Fibroblast of mammary gland (primary cell): Measurements from ENCODE around the gene MLNR.
A peak's percentile ranks its signal among the peaks of the same experiment; 100 is the strongest.

Experiments
- DNase-seq: peaks from one replicate; pipeline ENCODE4 v3.0.0-alpha.2; 2010; ENCODE audit warnings: low read depth
- H3K4me3 ChIP-seq: 2 replicates; pipeline ENCODE4 v1.5.1; 2011; ENCODE audit warnings: low read depth, mild to moderate bottlenecking, low read length, moderate library complexity; ENCODE audit not compliant: control insufficient read depth
- TF ChIP-seq, protein P1 (sequence below): conservative IDR thresholded peaks from 2 replicates; pipeline ENCODE4 v1.5.1; 2011; ENCODE audit warnings: low read depth, low read length, inconsistent platforms; ENCODE audit not compliant: control insufficient read depth, insufficient read depth

Gene MLNR, protein sequence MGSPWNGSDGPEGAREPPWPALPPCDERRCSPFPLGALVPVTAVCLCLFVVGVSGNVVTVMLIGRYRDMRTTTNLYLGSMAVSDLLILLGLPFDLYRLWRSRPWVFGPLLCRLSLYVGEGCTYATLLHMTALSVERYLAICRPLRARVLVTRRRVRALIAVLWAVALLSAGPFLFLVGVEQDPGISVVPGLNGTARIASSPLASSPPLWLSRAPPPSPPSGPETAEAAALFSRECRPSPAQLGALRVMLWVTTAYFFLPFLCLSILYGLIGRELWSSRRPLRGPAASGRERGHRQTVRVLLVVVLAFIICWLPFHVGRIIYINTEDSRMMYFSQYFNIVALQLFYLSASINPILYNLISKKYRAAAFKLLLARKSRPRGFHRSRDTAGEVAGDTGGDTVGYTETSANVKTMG

DNA sequence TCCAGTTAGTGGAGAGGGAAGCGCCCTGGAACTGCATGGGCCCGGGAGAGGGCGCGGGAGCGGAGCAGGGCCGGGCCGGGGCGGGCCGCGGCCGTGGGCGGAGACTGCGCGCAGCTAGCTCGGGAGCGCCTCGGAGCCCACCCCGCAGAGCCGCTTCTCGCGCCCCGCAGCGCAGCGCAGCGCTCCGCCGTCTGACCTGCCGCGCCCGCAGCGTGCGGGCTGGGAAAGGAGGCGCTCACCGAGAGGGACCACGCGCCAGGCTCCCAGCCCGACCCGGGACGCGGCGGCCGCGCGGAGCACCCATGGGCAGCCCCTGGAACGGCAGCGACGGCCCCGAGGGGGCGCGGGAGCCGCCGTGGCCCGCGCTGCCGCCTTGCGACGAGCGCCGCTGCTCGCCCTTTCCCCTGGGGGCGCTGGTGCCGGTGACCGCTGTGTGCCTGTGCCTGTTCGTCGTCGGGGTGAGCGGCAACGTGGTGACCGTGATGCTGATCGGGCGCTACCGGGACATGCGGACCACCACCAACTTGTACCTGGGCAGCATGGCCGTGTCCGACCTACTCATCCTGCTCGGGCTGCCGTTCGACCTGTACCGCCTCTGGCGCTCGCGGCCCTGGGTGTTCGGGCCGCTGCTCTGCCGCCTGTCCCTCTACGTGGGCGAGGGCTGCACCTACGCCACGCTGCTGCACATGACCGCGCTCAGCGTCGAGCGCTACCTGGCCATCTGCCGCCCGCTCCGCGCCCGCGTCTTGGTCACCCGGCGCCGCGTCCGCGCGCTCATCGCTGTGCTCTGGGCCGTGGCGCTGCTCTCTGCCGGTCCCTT is at the start of gene MLNR:
MLNR (plus strand) TSS at position 303 of the 820 bp plus-strand sequence; CDS start at position 303, 0 bp downstream.
- TF ChIP-seq, protein P1, sequence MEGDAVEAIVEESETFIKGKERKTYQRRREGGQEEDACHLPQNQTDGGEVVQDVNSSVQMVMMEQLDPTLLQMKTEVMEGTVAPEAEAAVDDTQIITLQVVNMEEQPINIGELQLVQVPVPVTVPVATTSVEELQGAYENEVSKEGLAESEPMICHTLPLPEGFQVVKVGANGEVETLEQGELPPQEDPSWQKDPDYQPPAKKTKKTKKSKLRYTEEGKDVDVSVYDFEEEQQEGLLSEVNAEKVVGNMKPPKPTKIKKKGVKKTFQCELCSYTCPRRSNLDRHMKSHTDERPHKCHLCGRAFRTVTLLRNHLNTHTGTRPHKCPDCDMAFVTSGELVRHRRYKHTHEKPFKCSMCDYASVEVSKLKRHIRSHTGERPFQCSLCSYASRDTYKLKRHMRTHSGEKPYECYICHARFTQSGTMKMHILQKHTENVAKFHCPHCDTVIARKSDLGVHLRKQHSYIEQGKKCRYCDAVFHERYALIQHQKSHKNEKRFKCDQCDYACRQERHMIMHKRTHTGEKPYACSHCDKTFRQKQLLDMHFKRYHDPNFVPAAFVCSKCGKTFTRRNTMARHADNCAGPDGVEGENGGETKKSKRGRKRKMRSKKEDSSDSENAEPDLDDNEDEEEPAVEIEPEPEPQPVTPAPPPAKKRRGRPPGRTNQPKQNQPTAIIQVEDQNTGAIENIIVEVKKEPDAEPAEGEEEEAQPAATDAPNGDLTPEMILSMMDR = no peak
- H3K4me3 ChIP-seq = no peak within 1 kb of the TSS
- peak; percentile 33 for DNase-seq

DNA sequence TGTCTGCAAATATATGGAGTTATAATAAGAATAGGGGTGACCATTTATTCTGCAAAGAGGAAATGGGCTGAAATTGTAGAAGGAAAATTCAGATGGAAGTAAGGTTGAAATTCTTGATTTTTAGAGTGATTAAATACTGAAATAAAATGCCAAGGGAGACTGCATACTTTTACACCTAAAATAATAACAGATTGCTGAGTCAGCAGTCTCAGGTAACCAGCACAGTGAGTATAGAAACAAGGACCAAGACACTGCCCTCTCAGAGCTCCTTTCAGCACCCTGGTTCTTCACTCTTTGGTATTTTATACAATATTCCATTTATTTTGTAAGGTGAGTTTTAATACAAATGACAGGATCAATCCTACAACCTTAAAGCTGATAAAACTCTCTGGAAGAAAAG is 48.8 kb upstream of the MLNR start:
- no peak overlapping the region for H3K4me3 ChIP-seq
- TF ChIP-seq, protein P1 = no peak
- no peak for DNase-seq

DNA sequence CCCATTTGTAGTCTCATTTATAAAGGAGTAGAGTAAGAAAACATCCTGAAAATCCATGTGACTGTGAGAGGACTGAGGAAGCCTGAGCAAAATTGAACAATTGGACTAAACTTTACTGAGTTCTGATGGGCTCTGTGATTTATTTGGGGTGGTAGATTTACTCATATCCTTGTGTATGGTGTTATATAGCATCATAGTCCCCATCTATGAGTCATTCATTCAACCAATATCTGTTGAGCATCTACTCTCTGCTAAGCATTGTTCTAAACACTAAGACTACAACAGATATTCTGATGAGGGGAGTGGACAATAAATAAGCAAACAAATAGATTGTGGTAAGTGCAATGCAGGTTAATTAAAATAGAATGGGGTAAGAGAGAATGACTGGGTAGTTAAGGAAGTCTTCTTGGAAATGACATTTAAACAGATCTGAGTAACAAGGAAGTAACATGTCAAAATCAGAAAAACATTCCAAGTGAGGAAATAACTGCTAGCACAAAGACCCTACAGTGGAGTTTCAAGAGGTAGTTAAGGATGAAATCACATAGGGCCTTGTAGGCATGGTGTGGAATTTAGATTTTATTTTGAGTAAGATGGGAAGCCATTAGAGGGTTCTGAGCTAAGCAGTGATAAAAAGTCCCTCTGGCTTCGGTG is 36.3 kb upstream of the MLNR start:
- DNase-seq = peak; percentile 61
- H3K4me3 ChIP-seq = no peak overlapping the region
- TF ChIP-seq, protein P1 = no peak

DNA sequence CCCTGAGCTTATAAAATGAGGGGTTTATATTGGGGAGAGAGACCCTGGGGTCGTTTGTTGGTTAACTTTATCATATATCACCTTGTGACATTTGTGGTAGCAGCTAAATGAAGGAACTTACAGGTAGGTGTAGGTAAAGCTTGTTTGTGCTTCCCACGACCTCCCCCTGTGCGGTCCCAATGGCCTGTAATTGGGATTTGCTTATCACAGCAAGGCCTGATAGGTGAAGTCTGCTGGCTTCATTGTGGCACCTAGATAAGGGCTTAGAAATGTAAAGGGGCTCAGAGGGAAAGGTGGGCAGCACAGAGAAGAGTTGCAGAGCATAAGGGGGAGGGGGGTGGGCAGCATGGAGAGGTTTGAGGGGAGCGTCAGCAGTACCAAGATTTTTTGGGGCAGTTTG is 35.5 kb upstream of the MLNR start:
- H3K4me3 ChIP-seq = no peak overlapping the region
- TF ChIP-seq, protein P1 = no peak
- no peak for DNase-seq

DNA sequence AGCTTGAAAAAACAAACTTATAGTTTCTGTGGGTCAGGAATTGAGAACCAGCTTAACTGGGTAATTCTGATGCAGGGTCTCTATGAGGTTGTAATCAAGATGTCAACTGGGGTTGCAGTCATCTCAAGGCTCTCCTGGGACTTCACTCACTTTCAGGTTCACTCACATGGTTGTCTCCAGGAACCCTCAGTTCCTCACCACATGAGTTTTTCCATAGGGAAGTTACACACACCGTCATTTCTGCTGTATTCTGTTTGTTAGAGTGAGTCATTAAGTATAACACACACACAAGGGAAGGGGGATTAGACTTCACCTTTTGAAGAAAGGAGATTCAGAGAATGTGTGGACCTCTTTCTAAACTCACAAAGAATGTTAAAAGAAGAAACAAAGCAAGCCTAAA is 34.9 kb upstream of the MLNR start:
- DNase-seq = peak; percentile 6
- TF ChIP-seq, protein P1 = no peak

DNA sequence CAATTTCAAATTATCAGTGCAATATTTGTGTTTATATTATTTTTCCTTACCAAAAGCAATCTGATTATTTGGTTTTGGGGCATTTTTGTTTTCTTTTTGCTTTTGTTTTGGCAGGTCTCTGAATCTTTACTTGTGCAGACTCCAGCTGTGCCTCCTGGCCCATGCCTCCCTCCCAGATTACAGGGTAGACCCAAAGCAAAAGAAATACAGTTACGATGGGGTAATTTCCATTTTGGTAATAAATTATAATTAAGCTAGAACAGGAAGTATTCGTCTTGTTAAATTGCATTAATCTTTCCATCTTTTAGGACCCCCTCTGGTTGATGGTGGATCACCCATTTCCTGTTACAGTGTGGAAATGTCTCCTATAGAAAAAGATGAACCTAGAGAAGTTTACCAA is 29.2 kb upstream of the MLNR start:
- TF ChIP-seq, protein P1 = no peak
- no peak for DNase-seq
- H3K4me3 ChIP-seq = no peak overlapping the region

More for the DNA sequence above, 34.9 kb upstream of the MLNR start:
- no peak overlapping the region for H3K4me3 ChIP-seq
